Mucosa of descending colon (tissue), 3 donors: ENCODE measurements around the gene RIPOR3. TPM values are rescaled to one million over a fixed set of nuclear protein-coding genes. Genes with fewer than 3 reads are reported as not detected.

Source experiments
- ATAC-seq: fragments of 200-7000 bp; cut with Tn5 transposase; one replicate; pipeline ENCODE4 v1.9.1; 2020; ENCODE audit warnings: mild to moderate bottlenecking, moderate library complexity
- DNase-seq, 3 donors: peaks; one replicate each; pipeline ENCODE4 v3.0.0-alpha.2; 2020
- H3K36me3 ChIP-seq: fragments of 200-600 bp; one replicate; pipeline ENCODE4 v1.8.0; 2021; ENCODE audit warnings: low read depth, mild to moderate bottlenecking
- H3K4me1 ChIP-seq: fragments of 200-600 bp; one replicate; pipeline ENCODE4 v1.8.0; 2021; ENCODE audit warnings: low read depth, mild to moderate bottlenecking
- H3K4me3 ChIP-seq: fragments of 200-600 bp; one replicate; pipeline ENCODE4 v1.8.0; 2021; ENCODE audit warnings: mild to moderate bottlenecking
- H3K9me3 ChIP-seq: fragments of 200-600 bp; one replicate; pipeline ENCODE4 v1.8.0; 2021; ENCODE audit warnings: mild to moderate bottlenecking
- CTCF ChIP-seq: fragments of 200-600 bp; IDR thresholded peaks from one replicate; pipeline ENCODE4 v1.8.0; 2022; ENCODE audit warnings: antibody characterized with exemption, mild to moderate bottlenecking
- intact Hi-C, 2 donors: fragments of 100-400 bp; cut with DNase I in 1 of 2; cut with micrococcal nuclease in 1 of 2; formaldehyde crosslinking; loops; one replicate each; pipeline versions ENCODE4 v1.11.0 to v1.11.1; 2022; cut with DNase I, micrococcal nuclease
- total RNA-seq, 3 donors: library from RNA; stranded (reverse); fragmentation: NEBNext Ultra II Directional in 2 of 3; extraction: Animal tissue kit (Norgen Biotek cat#: 25700) in 2 of 3; gene quantifications; one replicate each; pipeline versions ENCODE4 v1.2.1 to v1.2.4, GENCODE V29; 2021 to 2023
- donor health status: DM: no; HTN: no; CAD: no; lungs with moderate emphysema.
- donor health status: DM: no; HTN: no; CAD: no.
- donor health status: DM: no; HTN: yes; CAD: no.

The RIPOR3 gene
- total RNA-seq, 3 donors from 2014 or later: 2.2 to 13.4 (median 5.8) TPM

- ATAC-seq (peak; percentile 1), DNase-seq (peak in 2 of 3 donors; percentile 39 to 59)
- intact Hi-C loops: no loop called here
- TF ChIP-seq CTCF: no peak
- no peaks in the 10 kb centered on the region for H3K9me3 ChIP-seq
- no peaks in the 10 kb centered on the region for H3K36me3 ChIP-seq
- peaks cover 7% of the 10 kb centered on the region for H3K4me1 ChIP-seq
- no peak overlapping the region for H3K4me3 ChIP-seq
These were observed 33.7 kb upstream of the RIPOR3 start for GRCh38 chr20:50724851-50725723.

DNA sequence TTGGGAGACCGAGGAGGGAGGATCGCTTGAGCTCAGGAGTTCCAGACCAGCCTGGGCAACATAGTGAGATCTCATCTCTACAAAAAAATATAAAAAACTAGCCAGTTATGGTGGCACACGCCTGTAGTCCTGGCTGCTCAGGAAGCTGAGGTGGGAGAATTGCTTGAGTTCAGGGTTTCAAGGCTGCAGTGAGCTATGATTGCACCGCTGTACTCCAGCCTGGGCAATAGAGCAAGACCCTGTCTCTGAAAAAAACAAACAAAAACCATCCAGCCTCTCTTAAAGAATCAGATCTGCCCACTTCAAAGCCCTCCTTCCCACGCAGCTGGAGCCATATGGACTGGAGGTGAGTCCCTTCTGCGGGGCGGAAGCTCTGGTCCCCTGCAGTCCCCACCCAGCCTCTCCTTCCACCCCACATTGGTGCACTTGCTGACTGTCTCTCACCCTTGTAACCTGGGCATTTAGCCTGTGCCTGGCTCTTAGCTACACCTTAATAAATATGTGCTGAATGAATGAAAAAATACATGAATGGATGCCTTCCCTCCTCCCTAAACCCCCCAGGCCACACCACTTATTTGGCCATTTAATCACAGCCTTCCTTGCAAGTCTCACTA, 32.9 kb upstream of the RIPOR3 start:
- H3K4me3 ChIP-seq: no peak overlapping the region
- DNase-seq (no peak), ATAC-seq (no peak)
- peaks cover under 1% of the 10 kb centered on the region for H3K4me1 ChIP-seq
- H3K9me3 ChIP-seq: no peaks in the 10 kb centered on the region
- TF ChIP-seq CTCF: no peak
- intact Hi-C loops: no loop called here
- H3K36me3 ChIP-seq: no peaks in the 10 kb centered on the region

- no peak for DNase-seq
- no peaks in the 10 kb centered on the region for H3K9me3 ChIP-seq
- no peak for TF ChIP-seq CTCF
- no peaks in the 10 kb centered on the region for H3K36me3 ChIP-seq
- ATAC-seq: no peak
- H3K4me1 ChIP-seq: no peaks in the 10 kb centered on the region
- H3K4me3 ChIP-seq: no peak overlapping the region
- intact Hi-C loops: no loop called here
These were observed 32.3 kb upstream of the RIPOR3 start for GRCh38 chr20:50723672-50724071.

DNA sequence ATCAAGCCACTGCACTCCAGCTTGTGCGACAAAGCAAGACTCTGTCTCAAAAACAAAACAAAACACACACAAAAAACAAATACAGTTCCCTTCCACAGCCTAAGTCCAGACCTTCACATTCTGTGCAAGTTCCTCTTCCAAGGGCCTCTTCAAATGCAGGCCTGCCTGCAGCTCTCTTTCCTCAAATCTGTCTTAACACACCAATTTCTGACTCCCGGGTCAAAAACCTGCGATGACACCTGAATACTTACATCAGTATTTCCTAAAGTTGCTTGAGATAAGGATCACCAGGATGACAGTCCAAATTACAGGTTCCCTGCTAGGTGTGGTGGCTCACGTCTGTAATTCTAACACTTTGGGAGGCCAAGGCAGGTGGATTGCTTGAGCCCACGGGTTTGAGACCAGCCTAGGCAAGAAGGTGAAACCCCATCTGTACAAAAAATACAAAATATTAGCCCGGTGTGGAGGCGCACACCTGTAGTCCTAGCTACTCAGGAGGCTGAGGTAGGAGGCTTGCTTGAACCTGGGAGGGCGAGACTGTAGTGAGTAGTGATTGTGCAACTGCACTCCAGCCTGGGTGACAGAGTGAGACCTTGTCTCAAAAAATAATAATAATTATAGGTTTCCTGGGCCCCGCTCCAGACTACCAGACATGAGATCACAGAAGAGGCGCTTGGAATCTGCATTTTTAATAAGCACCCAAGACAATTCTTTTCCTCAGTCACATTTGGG, 31.2 kb upstream of the RIPOR3 start:
- Histone ChIP-seq H3K36me3 (no peaks in the 10 kb centered on the region), H3K4me1 (no peaks in the 10 kb centered on the region), H3K9me3 (no peaks in the 10 kb centered on the region), H3K4me3 (no peak overlapping the region)
- intact Hi-C loops: no loop called here
- no peak for ATAC-seq
- no peak for DNase-seq
- no peak for TF ChIP-seq CTCF

- H3K4me1 ChIP-seq: no peaks in the 10 kb centered on the region
- no peak overlapping the region for H3K4me3 ChIP-seq
- DNase-seq (no peak), ATAC-seq (peak; percentile 16)
- no peaks in the 10 kb centered on the region for H3K36me3 ChIP-seq
- no peaks in the 10 kb centered on the region for H3K9me3 ChIP-seq
- no peak for TF ChIP-seq CTCF
- intact Hi-C loops: no loop called here
These were observed 30.5 kb upstream of the RIPOR3 start for GRCh38 chr20:50721881-50722281.
